GM19193 (cell line): ENCODE measurements around the gene TTC21A.

Source experiments
- POLR2A ChIP-seq: IDR thresholded peaks from 4 replicates; pipeline ENCODE4 v1.6.1; 2011; ENCODE audit not compliant: insufficient read depth, insufficient read length; ENCODE audit errors: extremely low read depth

Gene TTC21A

GRCh38 chr3:39173318-39174125 lies 66.0 kb downstream of the TTC21A start:
- no peak for TF ChIP-seq POLR2A

DNA sequence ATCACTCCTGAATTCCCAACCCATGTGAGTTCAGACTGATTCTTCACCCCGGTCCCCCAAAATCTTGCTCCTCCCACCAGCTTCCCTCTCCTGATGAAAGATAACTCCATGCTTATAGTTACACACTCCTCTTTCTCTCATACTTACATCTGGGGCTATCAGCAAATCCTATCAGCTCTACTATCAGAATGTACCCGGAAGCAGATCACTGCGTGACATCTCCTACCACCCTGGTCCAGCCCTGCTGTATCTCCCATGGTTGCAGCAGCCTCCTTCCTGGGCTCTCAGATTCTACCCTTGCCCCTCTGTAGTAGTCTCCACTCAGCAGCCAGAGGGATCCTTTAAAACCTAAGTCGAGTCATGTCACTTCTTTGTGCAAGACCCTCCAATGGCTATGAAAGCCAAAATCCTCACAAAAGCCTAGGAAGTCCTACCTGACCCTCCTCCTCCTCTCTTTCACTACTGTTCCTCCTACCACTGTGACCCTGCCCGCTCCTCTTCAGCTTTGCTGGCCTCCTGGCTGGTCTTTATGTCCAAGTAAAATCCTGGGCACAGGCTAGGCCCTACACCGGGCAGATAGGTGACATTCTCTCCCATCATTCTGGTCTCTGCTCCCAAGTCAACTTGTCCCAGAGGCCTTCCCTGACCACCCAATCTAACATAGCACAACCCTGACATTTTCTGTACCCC lies 68.7 kb downstream of the TTC21A start:
- no peak for TF ChIP-seq POLR2A

- TF ChIP-seq POLR2A, result peak; percentile 65
Measured at GRCh38 chr3:39177708-39178332, 70.3 kb downstream of the TTC21A start.

GRCh38 chr3:39178553-39178952 lies 71.1 kb downstream of the TTC21A start:
- TF ChIP-seq POLR2A, result no peak

DNA sequence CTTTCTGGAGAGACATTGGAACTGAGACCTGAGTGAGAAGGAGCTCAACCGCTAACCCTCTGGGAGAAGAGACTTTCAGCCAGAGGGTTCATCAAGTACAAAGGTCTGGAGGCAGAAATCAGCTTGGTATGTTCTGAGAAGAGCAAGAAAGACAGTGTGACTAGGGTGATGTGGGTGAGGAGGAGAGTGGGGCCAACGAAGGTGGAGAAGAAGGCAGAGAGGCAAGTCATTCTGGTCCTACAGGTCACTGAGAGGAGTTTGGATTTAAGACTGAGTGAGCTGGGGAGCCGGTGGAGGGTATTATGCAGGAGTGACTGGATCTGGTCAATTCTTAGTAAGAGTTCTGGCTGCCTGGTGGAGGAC lies 72.7 kb downstream of the TTC21A start:
- TF ChIP-seq POLR2A, result no peak

DNA sequence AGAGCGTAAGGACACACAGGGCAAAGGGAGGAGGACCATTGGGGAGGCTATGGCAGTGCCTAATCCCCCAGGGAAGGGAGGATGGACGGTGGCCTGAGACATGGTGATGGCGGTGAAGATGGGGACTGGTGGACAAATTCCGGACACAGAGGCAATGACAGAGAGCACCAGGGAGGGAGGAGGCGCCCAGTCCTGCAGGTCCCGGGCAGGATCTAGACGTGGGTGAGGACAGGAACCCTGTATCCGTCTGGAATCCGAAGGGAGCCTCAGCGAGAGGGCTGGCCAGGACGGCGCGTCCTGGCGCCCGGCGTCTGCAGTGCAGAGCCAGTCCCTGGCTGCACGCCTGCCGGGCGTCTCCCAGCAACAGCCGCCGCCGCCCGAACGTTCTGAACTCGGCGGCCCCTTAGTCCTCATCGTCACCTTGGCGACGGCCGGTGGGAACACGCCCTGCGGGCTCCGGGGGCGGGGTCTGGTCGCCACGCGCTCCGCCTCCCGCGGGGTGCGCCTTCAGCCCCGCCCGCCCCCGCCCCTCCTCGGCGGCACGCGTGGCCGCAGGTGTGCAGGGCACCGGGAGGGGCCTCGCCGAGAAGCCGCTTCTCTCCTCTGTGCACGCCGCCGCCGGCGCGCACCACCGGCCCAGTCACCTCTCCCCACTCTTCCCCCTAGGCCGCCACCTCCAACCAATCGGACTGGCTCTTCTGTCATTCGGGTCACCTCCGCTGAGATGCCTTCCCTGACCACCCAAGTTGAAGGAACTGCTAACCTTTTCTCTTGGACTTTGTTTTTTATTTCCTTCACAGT lies 73.3 kb downstream of the TTC21A start:
- no peak for TF ChIP-seq POLR2A

DNA sequence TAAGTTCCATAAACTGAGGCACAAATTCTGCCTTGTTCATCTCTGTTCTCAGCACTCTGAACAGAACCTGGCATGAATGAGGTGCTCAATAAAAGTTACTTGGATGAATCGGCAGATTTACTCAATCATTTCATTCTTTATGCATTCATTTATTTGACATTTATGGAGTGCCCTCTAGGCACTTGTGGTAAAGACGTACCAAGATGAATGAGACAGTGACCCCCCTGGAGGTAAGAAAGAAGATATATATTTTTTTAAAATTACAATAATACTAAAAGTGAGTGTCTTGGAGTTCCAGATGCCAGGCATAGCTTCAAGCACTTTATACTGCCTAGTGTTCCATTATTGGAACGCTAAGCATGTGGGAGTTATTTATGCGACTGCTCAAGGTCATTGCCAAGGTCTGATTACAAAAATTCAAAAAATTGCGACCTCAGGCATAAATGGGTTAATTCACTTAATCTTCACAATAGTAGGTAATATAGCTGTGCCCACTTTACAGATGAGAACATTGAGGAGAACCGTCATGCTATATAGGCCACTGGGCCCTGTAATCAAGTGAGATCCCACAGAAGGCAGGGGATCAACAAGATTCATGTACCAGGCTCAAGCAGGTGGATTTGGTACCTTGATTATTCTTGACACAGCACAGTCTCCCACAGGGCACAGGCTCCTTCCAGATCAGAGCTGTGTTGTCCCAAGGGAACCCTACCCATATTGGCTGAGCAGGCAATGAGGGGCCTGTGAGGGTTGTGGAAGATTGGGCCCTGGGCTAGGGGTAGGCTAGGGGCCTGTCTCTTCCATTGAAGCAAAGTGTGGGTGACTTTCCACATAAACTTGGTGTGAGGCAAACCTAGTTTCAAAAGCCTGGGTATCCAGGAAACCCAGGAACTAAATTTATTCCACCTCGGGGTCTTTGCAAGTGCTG lies 74.2 kb downstream of the TTC21A start:
- no peak for TF ChIP-seq POLR2A

DNA sequence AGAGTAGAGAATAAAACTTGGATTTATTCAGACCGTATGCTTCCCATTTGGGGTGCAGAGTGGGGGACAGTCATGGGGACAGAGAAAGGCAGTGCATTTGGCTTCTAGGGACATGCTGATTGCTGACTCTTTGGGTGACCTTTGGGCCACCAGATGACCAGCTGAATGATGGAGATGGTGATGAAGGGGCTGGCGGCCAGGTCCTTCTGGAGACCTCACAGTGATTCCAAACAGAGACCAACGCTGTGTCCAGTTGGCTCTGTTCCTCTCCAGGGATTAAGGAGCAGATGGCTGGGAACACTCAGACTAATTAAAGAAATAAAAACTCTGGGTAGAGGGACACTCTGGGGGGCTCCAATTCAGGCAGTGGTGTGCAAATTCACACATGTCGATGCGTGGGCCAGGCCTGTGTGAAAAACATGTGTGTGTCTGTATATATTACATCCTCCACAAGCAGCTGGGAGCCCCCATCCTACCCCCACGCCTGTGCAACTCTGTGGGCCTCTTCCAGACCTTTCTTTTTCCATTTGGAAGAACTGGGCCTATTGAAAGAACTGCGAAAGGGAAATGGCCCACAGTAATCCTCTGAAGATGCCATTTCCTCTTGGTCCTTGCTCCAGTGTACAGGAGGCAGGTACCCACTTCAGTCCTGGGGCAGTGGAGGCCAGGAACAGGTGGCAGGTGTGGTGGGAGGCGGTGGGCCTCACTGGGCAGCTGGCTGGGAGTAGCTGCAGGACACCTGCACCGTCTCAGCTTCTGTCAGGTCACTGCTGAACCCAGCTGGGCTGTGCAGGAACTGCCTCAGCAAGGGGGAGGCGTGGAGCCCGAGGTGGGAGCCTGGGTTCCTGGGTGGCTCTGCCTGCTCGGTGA lies 76.0 kb downstream of the TTC21A start:
- no peak for TF ChIP-seq POLR2A

GRCh38 chr3:39184081-39184967 lies 76.8 kb downstream of the TTC21A start:
- TF ChIP-seq POLR2A, result no peak

GRCh38 chr3:39184968-39185285 lies 77.4 kb downstream of the TTC21A start:
- no peak for TF ChIP-seq POLR2A

GRCh38 chr3:39185326-39185958 lies 78.0 kb downstream of the TTC21A start:
- no peak for TF ChIP-seq POLR2A

DNA sequence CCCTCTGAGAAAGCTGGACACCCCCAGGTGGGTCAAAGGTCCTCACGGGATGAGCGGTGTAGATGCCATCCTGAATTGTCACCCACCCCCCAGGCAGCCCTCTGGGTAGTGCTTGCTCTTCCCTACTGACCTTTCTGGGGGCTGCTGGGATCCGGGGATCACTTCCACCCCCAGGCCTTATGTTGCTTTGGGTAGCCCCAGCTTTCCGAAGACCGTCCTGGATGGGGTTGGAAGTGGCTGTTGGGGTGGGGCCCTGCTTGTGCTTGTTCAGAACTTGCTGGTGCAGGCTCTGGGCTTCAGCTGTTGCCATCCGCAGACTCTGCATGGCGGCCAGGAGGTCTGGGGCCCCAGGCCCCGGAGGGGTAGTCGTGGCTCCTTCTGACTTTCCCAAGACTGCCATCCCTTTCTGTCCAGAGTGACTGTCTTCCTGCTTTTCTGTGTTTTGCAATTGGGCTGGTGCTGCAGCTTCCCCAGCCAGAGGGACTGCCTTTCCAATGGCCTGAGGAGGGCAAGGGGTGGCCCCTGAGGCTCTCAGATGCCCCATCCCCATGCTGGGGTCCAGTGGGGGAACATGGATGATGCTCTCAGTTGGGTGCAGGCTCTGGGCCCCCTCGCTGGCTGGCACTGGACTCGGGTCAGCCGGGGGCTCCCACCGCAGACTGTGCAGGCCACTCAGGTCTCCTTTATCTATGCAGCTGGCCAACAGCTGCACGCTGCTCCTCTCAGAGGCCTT lies 78.6 kb downstream of the TTC21A start:
- no peak for TF ChIP-seq POLR2A

- TF ChIP-seq POLR2A, result no peak
Measured at GRCh38 chr3:39186692-39187151, 79.2 kb downstream of the TTC21A start.
